ENCODE data around the gene OLR1.

DNA sequence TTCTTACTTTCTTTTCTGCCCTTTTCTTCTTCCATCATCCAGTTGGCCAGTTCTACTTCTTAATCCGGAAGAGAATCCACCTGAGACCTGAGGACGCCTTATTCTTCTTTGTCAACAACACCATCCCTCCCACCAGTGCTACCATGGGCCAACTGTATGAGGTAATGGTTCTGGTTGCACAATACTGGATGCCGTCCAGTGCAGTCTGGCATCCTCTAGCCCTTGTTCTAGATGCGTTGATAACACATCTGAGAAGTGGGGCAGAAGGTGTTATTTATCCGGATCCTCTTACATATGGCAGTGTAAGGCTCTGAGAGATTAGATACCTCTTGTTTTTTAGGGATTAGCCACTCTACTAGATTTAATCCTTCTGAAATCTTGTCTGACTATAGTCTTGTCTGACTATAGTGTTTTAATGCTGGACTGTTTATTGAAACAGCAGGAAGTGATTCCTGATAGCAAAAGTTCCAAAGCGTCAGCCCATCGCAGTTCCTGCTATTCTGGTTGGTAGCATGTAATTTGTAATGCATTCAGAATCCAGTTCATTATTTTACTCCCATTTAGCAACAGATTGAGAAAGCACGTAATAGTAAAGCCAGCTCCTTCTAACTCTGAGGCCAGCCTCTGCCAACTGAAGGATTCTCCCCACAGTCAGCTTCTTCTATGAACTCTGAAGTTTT is 48.6 kb upstream of the OLR1 start:
- TF ChIP-seq POLR2AphosphoS5 (IDR thresholded peaks at IDR 0.05; ENCODE audit: insufficient read depth, low read depth, low read length) (no peak), POLR2A (IDR thresholded peaks at IDR 0.05; ENCODE audit: low read depth, low read length) (no peak), GATA2 (IDR thresholded peaks at IDR 0.05; ENCODE audit: insufficient read depth, insufficient read length, low read depth, low read length) (peak; percentile 63), JUN (IDR thresholded peaks at IDR 0.05; ENCODE audit: borderline replicate concordance, insufficient read depth, insufficient read length, low read depth) (peak; percentile 21), FOS (IDR thresholded peaks at IDR 0.05; ENCODE audit: borderline replicate concordance, insufficient read depth, low read length) (no peak), MYC (IDR thresholded peaks at IDR 0.05; ENCODE audit: low read depth, low read length) (no peak)
- TF ChIP-seq, protein P1, sequence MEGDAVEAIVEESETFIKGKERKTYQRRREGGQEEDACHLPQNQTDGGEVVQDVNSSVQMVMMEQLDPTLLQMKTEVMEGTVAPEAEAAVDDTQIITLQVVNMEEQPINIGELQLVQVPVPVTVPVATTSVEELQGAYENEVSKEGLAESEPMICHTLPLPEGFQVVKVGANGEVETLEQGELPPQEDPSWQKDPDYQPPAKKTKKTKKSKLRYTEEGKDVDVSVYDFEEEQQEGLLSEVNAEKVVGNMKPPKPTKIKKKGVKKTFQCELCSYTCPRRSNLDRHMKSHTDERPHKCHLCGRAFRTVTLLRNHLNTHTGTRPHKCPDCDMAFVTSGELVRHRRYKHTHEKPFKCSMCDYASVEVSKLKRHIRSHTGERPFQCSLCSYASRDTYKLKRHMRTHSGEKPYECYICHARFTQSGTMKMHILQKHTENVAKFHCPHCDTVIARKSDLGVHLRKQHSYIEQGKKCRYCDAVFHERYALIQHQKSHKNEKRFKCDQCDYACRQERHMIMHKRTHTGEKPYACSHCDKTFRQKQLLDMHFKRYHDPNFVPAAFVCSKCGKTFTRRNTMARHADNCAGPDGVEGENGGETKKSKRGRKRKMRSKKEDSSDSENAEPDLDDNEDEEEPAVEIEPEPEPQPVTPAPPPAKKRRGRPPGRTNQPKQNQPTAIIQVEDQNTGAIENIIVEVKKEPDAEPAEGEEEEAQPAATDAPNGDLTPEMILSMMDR (IDR thresholded peaks at IDR 0.05; ENCODE audit: extremely low read depth in 1 of 2, insufficient read depth in 1 of 2, low read depth in 1 of 2, low read length in 2 of 2) = no peak
- TF ChIP-seq, protein P2, sequence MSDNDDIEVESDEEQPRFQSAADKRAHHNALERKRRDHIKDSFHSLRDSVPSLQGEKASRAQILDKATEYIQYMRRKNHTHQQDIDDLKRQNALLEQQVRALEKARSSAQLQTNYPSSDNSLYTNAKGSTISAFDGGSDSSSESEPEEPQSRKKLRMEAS (IDR thresholded peaks at IDR 0.05; ENCODE audit: insufficient read depth, insufficient read length) = no peak

Measured in endothelial cell of umbilical vein (primary cell).